Upper lobe of right lung (tissue), 1 donor: ENCODE results near the gene SERPINE2. TPM values are rescaled to one million over a fixed set of nuclear protein-coding genes. Genes with fewer than 3 reads are reported as not detected.

Source experiments
- ATAC-seq: fragments of 200-7000 bp; cut with Tn5 transposase; one replicate; pipeline ENCODE4 v1.9.1; 2020; ENCODE audit warnings: mild to moderate bottlenecking, moderate library complexity
- DNase-seq: peaks from one replicate; pipeline ENCODE4 v3.0.0-alpha.2; 2020
- H3K27ac ChIP-seq: fragments of 200-600 bp; one replicate; pipeline ENCODE4 v1.8.0; 2022
- H3K27me3 ChIP-seq: fragments of 200-600 bp; one replicate; pipeline ENCODE4 v1.8.0; 2022; ENCODE audit warnings: mild to moderate bottlenecking
- H3K36me3 ChIP-seq: fragments of 200-600 bp; one replicate; pipeline ENCODE4 v1.8.0; 2022
- H3K4me1 ChIP-seq: fragments of 200-600 bp; one replicate; pipeline ENCODE4 v1.8.0; 2022
- H3K4me3 ChIP-seq: fragments of 200-600 bp; one replicate; pipeline ENCODE4 v1.8.0; 2022; ENCODE audit warnings: mild to moderate bottlenecking
- H3K9me3 ChIP-seq: fragments of 200-600 bp; one replicate; pipeline ENCODE4 v1.8.0; 2022
- CTCF ChIP-seq: fragments of 200-600 bp; IDR thresholded peaks from one replicate; pipeline ENCODE4 v1.8.0; 2022; ENCODE audit warnings: antibody characterized with exemption
- intact Hi-C: fragments of 100-400 bp; cut with DNase I; formaldehyde crosslinking; loops from one replicate; pipeline ENCODE4 v1.11.0; 2022
- total RNA-seq: library from RNA; stranded (reverse); fragmentation: NEBNext Ultra II Directional; extraction: Animal tissue kit (Norgen Biotek cat#: 25700); gene quantifications from one replicate; pipeline ENCODE4 v1.2.1, GENCODE V29; 2021
- donor health status: DM: no; HTN: yes; CAD: no; lungs with severe emphysema.

SERPINE2 gene
- total RNA-seq, 1 donor from 2014 or later: 7.3 TPM

GRCh38 chr2:224072541-224073188 lies 33.6 kb upstream of the SERPINE2 start:
- no peak for TF ChIP-seq CTCF
- Histone ChIP-seq H3K27me3 (no peaks in the 10 kb centered on the region), H3K36me3 (no peaks in the 10 kb centered on the region), H3K9me3 (no peaks in the 10 kb centered on the region), H3K4me3 (no peak overlapping the region), H3K27ac (no peak overlapping the region), H3K4me1 (no peaks in the 10 kb centered on the region)
- DNase-seq (no peak), ATAC-seq (no peak)
- intact Hi-C loops: no loop called here

- Histone ChIP-seq H3K27ac (no peak overlapping the region), H3K4me1 (no peaks in the 10 kb centered on the region), H3K36me3 (no peaks in the 10 kb centered on the region), H3K4me3 (no peak overlapping the region), H3K27me3 (no peaks in the 10 kb centered on the region), H3K9me3 (no peaks in the 10 kb centered on the region)
- DNase-seq (no peak), ATAC-seq (no peak)
- intact Hi-C loops: no loop called here
- no peak for TF ChIP-seq CTCF
Observed at GRCh38 chr2:224069172-224069571, 30.1 kb upstream of the SERPINE2 start.

- H3K27ac ChIP-seq: no peak overlapping the region
- H3K9me3 ChIP-seq: no peaks in the 10 kb centered on the region
- no peaks in the 10 kb centered on the region for H3K27me3 ChIP-seq
- H3K36me3 ChIP-seq: no peaks in the 10 kb centered on the region
- intact Hi-C loops: no loop called here
- no peak for TF ChIP-seq CTCF
- H3K4me3 ChIP-seq: no peak overlapping the region
- DNase-seq (no peak), ATAC-seq (no peak)
- no peaks in the 10 kb centered on the region for H3K4me1 ChIP-seq
Observed at GRCh38 chr2:224063298-224063648, 24.2 kb upstream of the SERPINE2 start.

GRCh38 chr2:224062481-224063297 lies 23.6 kb upstream of the SERPINE2 start:
- H3K9me3 ChIP-seq: no peaks in the 10 kb centered on the region
- no peak overlapping the region for H3K4me3 ChIP-seq
- H3K4me1 ChIP-seq: no peaks in the 10 kb centered on the region
- H3K36me3 ChIP-seq: no peaks in the 10 kb centered on the region
- intact Hi-C loops: no loop called here
- TF ChIP-seq CTCF: no peak
- ATAC-seq: no peak
- DNase-seq: no peak
- no peak overlapping the region for H3K27ac ChIP-seq
- H3K27me3 ChIP-seq: no peaks in the 10 kb centered on the region

- no peak for ATAC-seq
- Histone ChIP-seq H3K9me3 (no peaks in the 10 kb centered on the region), H3K4me1 (no peaks in the 10 kb centered on the region), H3K36me3 (no peaks in the 10 kb centered on the region), H3K27me3 (no peaks in the 10 kb centered on the region), H3K4me3 (no peak overlapping the region), H3K27ac (no peak overlapping the region)
- no peak for TF ChIP-seq CTCF
- DNase-seq: no peak
- intact Hi-C loops: no loop called here
Observed at GRCh38 chr2:224060783-224061482, 21.8 kb upstream of the SERPINE2 start.
